ENCODE data around the gene KRT17. TPM values are rescaled to one million over a fixed set of nuclear protein-coding genes. Genes with fewer than 3 reads are reported as not detected.

The KRT17 gene
- total RNA-seq, 1 donor from 2014 or later: not detected

DNA sequence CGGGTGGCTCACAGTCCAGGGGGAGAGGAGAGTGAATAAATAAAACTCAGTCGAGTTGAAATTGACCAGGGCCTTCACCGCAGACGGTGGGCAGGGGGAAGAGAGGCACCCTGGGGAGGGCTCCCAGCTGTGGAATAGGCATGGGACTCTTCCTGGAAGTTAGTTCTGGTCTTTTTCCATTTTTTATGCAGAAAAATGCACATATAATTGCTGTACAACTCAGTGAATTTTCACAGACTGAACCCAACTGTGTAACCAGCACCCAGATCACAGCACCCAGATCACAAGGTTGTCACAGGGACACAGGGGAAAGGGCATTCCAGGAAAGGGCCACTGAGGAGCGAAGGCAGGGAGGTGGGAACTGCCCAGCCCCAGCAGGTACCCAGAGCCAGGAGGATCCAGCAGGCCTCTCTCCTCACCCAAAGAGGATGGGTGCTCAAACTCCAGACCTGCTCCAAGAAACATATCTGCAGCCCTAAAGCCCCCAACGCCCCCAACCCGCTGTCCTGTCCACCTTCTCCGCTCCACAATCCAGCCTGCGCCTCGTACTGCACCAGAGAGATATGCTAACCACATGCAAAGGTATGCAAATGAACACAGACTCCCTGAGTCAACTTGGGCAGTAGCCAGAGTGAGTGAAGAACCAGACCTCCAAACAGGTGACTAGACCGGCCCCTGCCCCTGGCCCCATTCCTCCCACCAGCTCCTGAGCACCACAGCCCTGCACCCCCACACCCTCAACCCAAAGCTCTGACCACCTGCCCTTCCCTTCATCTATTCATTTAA is 35.2 kb upstream of the KRT17 start:
- no peak for DNase-seq
- H3K27me3 ChIP-seq (ENCODE audit: low read depth): no peaks in the 10 kb centered on the region
- intact Hi-C loops (cut with micrococcal nuclease): no loop called here
- no peak overlapping the region for H3K4me3 ChIP-seq
- no peak for TF ChIP-seq CTCF (IDR thresholded peaks at IDR 0.05; ENCODE audit: borderline replicate concordance)
- no peaks in the 10 kb centered on the region for H3K9me3 ChIP-seq (replicated peaks)
- H3K27ac ChIP-seq (replicated peaks): no peak overlapping the region
- H3K36me3 ChIP-seq: no peaks in the 10 kb centered on the region
- H3K4me1 ChIP-seq: no peaks in the 10 kb centered on the region

DNA sequence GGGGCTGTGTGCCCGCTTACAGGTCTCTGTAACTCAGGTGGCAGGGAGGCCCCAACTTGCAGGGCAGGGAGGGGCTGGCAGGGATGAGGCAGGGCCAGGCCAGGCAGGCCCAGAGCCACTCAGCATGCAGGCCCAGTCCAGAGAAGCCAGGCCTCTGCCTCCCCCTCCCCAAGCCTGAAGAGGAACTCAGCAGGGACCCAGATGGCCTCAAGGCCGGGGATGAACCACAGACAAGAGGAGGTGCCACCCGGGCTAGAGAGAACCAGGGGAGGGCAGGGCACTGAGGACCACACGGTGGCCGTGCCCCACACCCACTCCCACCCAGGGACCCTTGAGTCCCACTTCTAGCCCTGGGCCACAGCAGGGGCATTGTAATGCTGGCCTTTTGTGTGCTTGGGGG is 34.5 kb upstream of the KRT17 start:
- intact Hi-C loops (cut with micrococcal nuclease): no loop called here
- TF ChIP-seq CTCF (IDR thresholded peaks at IDR 0.05; ENCODE audit: borderline replicate concordance): no peak
- DNase-seq: no peak
- no peaks in the 10 kb centered on the region for H3K4me1 ChIP-seq
- H3K27ac ChIP-seq (replicated peaks): no peak overlapping the region
- H3K4me3 ChIP-seq: no peak overlapping the region
- H3K9me3 ChIP-seq (replicated peaks): no peaks in the 10 kb centered on the region
- H3K27me3 ChIP-seq (ENCODE audit: low read depth): peaks cover 3% of the 10 kb centered on the region
- H3K36me3 ChIP-seq: no peaks in the 10 kb centered on the region

- intact Hi-C loops (cut with micrococcal nuclease): no loop called here
- no peaks in the 10 kb centered on the region for H3K36me3 ChIP-seq
- peaks cover 3% of the 10 kb centered on the region for H3K27me3 ChIP-seq (ENCODE audit: low read depth)
- no peak overlapping the region for H3K27ac ChIP-seq (replicated peaks)
- H3K4me3 ChIP-seq: no peak overlapping the region
- H3K4me1 ChIP-seq: no peaks in the 10 kb centered on the region
- DNase-seq: no peak
- H3K9me3 ChIP-seq (replicated peaks): no peaks in the 10 kb centered on the region
- no peak for TF ChIP-seq CTCF (IDR thresholded peaks at IDR 0.05; ENCODE audit: borderline replicate concordance)
These were observed 33.6 kb upstream of the KRT17 start for GRCh38 chr17:41657936-41658335.

DNA sequence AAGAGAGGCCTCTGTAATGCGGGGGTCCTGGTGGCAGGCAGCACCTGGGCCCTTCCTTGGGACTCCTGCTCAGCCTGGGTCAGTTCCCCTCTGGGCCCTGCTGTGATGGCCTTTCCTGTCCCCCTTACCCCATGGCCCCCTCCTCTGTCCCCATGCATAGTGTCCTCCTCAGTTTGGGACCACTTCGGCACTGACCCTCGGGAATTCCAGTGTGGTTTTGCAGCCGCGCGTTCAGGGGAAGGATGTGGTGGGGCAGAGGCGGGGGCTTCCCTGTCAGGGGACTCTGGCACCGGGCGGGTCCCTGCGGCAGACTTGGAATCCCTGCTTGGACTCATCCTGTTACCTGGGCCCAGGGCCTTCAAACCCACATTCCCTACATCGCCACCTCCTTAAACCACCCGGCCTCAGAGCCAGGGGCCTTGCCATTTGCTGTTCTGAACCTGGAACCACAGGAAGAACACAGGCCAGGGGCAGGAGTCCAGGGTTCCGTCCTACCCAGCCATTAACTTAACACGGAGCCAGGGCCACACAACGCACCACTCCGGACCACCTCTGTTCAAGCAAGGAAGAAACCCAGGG is 32.9 kb upstream of the KRT17 start:
- no peak for TF ChIP-seq CTCF (IDR thresholded peaks at IDR 0.05; ENCODE audit: borderline replicate concordance)
- Histone ChIP-seq H3K4me3 (no peak overlapping the region), H3K27me3 (ENCODE audit: low read depth) (peaks cover 3% of the 10 kb centered on the region), H3K27ac (replicated peaks) (no peak overlapping the region), H3K9me3 (replicated peaks) (no peaks in the 10 kb centered on the region), H3K36me3 (no peaks in the 10 kb centered on the region), H3K4me1 (no peaks in the 10 kb centered on the region)
- DNase-seq: no peak
- intact Hi-C loops (cut with micrococcal nuclease): no loop called here

GRCh38 chr17:41656249-41657023 is 32.1 kb upstream of the KRT17 start:
- TF ChIP-seq CTCF (IDR thresholded peaks at IDR 0.05; ENCODE audit: borderline replicate concordance): no peak
- H3K36me3 ChIP-seq: no peaks in the 10 kb centered on the region
- H3K4me3 ChIP-seq: no peak overlapping the region
- DNase-seq: no peak
- no peaks in the 10 kb centered on the region for H3K4me1 ChIP-seq
- H3K9me3 ChIP-seq (replicated peaks): no peaks in the 10 kb centered on the region
- H3K27me3 ChIP-seq (ENCODE audit: low read depth): peaks cover 3% of the 10 kb centered on the region
- no peak overlapping the region for H3K27ac ChIP-seq (replicated peaks)
- intact Hi-C loops (cut with micrococcal nuclease): no loop called here

All from left ventricle myocardium inferior (tissue), 1 donor.